ENCODE measurements around the gene TMCO4. TPM values are rescaled to one million over a fixed set of nuclear protein-coding genes. Genes with fewer than 3 reads are reported as not detected.

TMCO4 gene
- total RNA-seq, 1 donor from 2014 or later, result 5.8 TPM

GRCh38 chr1:19715334-19716203, 84.1 kb downstream of the TMCO4 start:
- peak; percentile 90 for DNase-seq

GRCh38 chr1:19712928-19713327, 86.8 kb downstream of the TMCO4 start:
- DNase-seq, result no peak

GRCh38 chr1:19710825-19711611, 88.7 kb downstream of the TMCO4 start:
- no peak for DNase-seq

GRCh38 chr1:19709260-19709793, 90.4 kb downstream of the TMCO4 start:
- no peak for DNase-seq

- DNase-seq, result no peak
Observed at GRCh38 chr1:19708567-19709110, 91.1 kb downstream of the TMCO4 start.

- no peak for DNase-seq
Observed at GRCh38 chr1:19706136-19706535, 93.6 kb downstream of the TMCO4 start.

GRCh38 chr1:19705464-19705863, 94.3 kb downstream of the TMCO4 start:
- no peak for DNase-seq

GRCh38 chr1:19704247-19705113, 95.2 kb downstream of the TMCO4 start:
- DNase-seq, result peak; percentile 83

- no peak for DNase-seq
Observed at GRCh38 chr1:19703280-19703679, 96.4 kb downstream of the TMCO4 start.

GRCh38 chr1:19700079-19700777, 99.5 kb downstream of the TMCO4 start:
- no peak for DNase-seq

- DNase-seq, result no peak
Observed at GRCh38 chr1:19698181-19698580, 101.5 kb downstream of the TMCO4 start.

- no peak for DNase-seq
Observed at GRCh38 chr1:19696820-19697219, 102.9 kb downstream of the TMCO4 start.

GRCh38 chr1:19695772-19696171, 103.9 kb downstream of the TMCO4 start:
- DNase-seq, result no peak

- no peak for DNase-seq
Observed at GRCh38 chr1:19694298-19694697, 105.4 kb downstream of the TMCO4 start.

- no peak for DNase-seq
Observed at GRCh38 chr1:19690342-19690741, 109.4 kb downstream of the TMCO4 start.

GRCh38 chr1:19689856-19690255, 109.9 kb downstream of the TMCO4 start:
- DNase-seq, result no peak

- no peak for DNase-seq
Observed at GRCh38 chr1:19689085-19689757, 110.5 kb downstream of the TMCO4 start.

GRCh38 chr1:19688041-19688842, 111.5 kb downstream of the TMCO4 start:
- DNase-seq, result no peak

GRCh38 chr1:19687414-19687813, 112.3 kb downstream of the TMCO4 start:
- DNase-seq, result no peak

- DNase-seq, result no peak
Observed at GRCh38 chr1:19685994-19686393, 113.7 kb downstream of the TMCO4 start.
